GM19240 (cell line): Measurements from ENCODE around the gene OCSTAMP.
A peak's percentile ranks its signal among the peaks of the same experiment; 100 is the strongest.

Source experiments
- DNase-seq: peaks from one replicate; pipeline ENCODE4 v3.0.0; 2011; ENCODE audit warnings: low spot score; ENCODE audit not compliant: insufficient read length

Gene OCSTAMP

DNA sequence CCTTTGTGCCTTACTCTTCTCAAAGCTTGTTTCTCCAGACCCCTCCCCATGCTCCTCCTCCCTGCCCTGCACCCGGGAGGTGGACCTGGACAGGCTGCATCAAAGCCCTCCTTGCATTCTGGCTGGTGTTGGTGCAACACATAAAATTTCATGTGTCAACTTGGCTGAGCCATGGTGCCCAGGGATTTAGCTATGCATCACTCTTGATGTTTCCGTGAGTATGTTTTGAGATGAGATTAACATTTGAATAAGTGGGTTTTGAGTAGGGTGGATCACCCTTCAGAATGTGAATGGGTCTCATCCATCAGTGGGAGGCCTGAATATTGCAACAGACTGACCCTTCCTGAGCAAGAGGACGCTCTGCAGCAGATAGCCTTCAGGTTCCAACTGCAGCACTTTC is 4.4 kb upstream of the OCSTAMP start:
- no peak for DNase-seq

DNA sequence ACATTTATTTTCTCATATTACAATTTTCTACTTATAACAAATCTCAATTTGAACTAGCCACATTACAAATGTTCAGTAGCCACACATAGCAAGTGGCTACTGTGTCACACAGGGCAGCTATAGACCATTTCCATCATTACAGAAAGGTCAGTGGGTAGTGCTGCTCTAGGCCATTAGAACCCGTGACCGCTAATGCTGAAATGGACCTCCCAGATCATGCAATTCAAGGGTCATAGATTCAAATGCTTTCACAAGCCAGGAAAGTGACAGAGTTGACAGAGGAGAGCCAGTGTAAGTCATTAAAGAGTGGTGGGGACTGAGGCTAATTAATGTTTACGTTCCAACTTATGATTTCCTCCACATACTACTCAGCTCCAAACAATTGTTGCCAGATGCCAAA is 3.5 kb upstream of the OCSTAMP start:
- no peak for DNase-seq

DNA sequence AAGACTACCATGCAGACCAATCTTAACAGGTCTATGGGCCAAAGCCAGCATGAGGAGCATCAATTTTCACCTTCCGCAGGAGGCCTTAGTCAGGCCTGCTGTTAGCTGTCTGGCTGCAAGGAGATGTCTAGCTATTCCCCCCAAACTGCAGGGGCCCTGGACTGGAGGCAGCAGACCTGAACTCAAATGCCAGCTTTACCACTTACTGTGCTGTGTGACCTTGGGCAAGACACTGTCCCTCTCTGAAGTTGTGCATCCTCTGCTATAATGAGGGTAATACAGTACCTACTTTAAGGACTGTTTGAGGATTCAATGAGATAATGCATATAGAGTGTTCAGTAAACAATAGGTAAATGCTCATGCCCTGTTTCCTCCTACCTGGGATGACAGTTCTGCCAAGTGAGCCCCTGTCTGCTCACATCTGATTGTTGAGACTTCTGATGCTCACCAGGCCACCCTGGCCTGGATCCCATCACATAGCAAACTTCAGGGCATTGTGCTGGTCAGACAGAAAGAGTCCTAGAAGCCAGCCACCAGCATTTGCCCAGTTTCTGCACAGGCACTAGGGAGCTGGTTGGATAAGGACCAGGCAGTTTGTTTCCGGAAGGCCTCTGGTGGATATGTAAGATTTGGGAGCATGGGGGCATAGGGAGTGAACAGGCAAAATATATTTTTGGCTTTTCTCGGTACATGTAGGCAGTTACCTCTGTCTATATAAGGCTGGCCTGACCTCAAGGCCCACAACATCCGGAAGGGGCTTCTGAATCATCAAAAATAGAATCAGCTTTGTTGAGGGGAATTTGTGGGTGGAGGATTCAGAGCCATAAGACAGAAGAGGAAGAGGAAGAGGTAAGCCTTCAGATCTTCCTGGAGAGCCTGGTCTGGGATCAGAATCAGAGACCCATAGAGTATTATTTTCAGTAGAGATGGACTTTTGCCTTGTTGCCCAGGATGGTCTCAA is 2.3 kb upstream of the OCSTAMP start:
- DNase-seq, result peak; percentile 40

DNA sequence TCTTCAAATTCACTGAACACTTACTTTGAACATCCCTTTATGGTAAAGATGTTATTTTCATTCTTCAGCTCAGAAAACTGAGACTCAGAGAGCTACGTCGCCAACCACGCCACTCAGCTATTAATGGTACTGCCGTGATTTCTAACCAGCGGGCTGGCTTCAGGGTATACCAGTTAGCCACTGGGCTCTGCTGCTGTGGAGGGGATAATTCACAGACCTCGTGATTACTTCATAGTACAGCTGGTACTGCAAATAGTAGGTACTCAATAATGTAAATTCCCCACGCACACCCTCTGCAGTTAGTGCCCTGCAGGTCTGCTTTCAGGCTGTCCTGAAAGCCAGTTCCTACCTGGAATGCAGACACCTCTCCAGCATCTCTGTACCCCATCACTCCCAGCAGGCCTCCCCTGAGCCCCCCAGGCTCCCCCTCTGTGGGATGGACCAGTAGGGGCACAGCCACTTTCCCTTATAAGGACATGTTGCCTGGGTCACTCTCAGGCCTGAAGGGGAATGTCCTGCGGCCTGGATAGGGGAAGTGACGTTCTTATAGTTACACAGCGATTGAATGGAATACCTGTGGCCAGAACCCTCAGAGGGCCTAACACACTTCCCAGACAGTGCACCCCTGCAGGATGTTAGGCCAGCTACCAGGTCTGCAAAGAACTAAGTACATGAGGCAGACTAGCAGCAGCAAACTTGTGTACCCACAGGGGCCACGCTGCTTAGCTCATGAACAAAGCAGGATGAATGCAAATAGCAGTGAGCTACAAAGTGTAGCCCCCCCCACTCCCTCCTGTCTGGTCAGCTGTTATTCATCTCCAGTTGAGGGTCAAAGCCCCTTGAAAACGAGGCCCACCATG is 1.3 kb upstream of the OCSTAMP start:
- DNase-seq, result no peak

DNA sequence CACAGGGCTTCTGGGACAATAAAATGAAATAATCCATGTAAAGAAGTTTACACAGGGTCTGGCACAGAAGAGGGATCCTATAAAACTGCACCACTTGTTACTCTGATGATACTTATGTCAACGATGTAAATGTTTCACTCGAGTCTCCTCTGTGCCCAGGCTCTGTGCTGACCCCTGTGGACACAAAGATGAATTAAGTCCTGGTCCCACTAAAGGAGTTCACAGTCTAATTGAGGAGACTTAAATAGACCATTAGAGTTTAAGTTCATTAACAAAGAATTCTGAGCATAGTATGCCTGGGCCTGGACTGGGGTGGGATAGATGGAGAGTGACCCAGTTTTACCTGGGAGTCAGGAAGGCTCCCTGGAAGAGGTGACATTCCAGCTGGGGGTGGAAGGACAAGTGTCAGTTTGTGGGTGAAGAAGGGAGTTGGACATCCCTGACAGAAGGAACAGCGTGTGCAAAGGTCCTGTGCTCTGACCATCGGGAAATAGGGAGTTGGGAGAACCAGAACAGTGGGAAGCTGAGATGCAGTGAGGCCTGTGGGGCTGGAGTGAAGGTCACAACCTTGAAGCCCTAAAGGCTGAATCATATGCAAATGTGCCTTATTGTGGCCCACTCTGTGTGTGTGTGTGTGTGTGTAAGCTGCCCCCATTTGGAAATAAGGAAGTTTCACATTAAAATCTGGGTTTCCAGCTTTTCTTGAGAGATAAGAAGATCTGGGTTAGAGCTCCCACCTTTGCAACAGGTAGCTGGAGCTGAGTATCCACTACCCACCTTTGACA is 1.1 kb downstream of the OCSTAMP start:
- DNase-seq, result no peak

DNA sequence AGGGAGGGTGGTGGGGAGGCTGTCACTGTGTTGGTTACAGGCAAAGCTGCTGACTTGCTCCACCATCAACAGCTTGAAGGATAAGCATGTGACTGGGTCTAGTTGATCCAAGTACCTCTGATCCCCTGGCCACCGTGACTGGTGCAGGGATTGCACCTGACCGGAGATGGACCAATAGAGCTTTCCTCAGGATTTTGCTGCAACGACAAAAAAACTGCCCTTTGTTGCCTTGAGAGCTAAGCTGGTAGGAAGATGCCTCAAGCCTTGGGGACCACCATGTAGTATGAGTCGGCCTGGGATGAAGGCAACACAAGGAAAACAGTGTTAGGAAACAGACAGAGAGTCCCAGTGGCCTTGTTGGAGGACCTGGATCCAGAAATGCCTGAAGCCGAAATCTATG is 1.8 kb downstream of the OCSTAMP start:
- no peak for DNase-seq

DNA sequence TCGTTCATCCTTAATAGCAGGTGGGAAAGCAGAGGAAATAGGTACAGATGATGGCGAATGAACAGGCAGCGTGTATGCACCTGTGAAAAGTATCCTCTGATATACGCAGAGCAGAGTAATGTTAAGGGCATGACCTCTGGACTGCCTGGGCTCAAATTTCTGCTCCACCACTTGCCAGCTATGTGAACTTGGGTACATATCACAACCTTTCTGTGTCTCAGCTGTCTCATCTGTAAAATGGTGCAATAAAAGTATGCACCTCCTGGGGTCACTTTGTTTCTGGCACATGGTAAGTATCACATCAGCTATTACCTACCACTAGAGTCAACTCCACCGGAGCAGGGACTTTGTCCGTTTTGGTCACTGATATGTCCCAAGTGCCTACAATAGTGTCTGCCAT is 2.5 kb downstream of the OCSTAMP start:
- DNase-seq, result no peak

DNA sequence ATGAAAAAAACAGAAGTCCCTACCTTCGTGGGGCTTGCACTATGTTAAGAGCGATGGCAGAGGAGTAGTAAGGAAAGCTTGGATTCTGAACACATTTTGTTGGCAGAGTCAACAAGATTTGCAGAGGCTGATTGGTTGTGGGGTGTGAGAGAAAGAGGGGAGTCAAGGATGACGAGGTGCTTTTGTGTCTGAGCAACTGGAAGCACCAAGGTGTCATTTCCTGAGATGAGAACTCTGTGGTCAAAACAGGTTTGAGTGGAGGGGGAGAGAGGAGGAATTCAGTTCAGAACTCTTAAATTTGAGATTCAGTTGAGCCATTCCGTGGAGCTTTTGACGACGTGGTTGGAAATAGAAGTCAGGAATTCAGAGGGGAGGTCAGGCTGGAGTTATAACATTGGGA is 3.5 kb downstream of the OCSTAMP start:
- no peak for DNase-seq

DNA sequence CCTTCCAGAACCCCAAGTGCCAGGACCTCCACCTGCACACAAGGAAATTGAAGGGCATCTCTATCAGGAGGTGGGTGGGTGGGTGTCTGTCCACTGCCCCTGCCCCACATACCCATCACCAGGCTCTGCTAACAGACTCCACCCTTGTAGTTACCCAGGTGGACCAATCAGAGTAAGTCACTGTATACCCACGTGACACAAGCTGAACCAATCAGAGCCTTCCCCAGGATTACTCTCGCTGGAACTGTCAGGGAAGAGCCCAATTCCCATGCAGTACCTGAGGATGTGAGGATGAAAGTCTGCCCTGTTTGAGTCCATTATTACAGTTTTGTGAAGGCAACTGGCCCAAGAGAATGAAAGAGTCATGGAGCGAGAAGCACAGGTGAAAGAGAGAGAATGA is 4.2 kb downstream of the OCSTAMP start:
- no peak for DNase-seq

DNA sequence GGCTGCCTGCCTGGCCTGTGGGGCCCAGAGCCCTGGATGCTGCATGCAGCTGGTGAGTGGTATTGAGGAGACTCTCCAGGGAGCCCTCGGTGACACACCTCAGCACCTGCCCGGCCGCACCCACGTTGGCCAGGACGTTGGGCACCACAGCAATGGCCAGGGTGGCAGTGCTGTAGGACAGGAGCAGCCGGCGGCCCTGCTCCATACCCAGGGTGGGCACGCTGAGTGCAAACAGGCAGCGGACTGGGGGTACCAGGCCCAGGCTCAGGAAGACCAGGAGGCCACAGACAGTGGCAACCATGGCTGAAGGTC is 4.7 kb downstream of the OCSTAMP start:
- no peak for DNase-seq

DNA sequence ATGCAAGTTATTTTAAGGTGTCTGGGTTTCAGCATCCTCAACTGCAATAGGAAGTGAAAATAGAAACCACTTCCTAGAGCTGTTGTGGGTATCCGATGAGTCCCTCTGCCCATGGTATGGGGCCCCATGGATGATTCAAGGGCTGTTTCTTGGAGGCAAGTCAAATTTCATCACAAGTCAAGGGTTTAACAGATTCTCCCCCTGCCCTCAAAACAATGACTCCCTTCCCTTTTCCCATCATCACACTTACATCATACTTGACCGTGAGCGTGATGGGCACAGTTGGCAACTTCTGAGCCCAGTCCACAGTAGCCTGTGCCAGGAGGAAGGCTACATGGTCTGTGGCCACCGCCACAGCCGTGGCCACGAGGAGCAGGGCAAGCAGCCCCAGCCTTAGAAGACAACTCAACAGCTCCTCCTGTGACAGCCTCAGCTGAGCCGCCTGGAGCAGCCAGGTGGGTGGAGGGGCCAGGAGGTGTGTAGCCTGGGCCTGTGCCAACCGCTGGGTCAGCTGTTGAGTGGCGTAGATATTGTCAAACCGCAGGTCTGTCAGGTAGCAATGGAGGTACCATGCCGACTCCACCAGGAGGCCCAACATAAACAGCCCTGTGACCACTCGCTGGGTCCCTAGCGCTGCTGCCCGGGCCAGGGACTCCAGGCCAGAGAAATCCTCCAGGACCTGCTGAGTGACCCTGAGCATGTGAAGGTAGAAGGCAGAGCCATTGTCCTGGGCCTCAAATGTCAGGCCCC is 5.2 kb downstream of the OCSTAMP start:
- peak; percentile 31 for DNase-seq

DNA sequence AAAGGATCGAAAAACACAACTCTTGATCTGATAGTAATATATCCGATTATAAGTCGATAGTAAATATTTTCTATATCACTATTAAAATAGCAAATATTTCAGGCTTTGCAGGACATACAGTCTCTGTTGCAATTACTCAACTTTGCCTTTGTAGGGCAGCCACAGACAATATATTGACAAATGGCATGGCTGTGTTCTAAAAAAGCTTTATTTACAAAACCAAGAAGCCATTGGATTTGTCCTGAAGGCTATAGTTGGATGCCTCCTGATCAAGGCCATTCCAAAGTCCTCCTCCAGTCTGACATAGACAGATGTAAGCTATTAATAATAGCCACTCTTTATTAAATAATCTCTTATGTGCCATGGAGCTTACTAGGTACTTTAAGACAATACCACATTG is 5.9 kb downstream of the OCSTAMP start:
- DNase-seq, result no peak

DNA sequence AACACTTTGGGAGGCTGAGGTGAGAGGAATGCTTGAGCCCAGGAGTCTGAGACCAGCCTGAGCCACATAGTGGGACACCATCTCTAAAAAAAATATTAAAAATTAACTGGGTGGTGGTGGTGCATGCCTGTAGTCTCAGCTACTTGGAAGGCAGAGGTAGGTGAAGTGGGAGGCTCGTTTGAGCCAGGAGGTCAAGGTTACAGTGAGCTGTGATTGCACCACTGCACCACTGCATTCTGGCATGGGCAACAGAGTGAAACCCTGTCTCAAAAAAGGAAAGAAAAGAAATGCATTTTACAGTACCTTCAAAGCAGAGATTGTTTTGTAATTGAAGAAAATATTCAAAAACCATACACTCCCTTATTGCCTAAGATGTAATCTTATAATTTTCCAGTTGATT is 6.5 kb downstream of the OCSTAMP start:
- DNase-seq, result no peak

DNA sequence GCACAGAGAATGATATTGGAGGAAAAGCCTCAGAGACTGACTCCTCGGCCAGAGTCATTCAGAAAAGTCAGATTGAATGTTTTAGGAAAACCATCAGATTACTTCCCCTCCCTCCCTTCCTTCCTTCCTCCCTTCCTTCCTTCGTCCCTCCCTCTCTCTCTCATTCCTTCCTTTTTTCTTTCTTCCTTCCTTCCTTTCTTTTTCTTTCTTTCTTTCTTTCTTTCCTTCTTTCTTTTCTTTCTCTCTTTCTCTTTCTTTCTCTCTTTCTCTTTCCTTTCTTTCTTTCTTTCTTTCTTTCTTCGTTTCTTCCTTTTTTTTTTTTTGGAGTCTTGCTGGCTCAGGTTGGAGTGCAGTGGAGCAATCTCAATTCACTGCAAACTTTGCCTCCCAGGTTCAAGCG is 7.4 kb downstream of the OCSTAMP start:
- DNase-seq, result no peak

DNA sequence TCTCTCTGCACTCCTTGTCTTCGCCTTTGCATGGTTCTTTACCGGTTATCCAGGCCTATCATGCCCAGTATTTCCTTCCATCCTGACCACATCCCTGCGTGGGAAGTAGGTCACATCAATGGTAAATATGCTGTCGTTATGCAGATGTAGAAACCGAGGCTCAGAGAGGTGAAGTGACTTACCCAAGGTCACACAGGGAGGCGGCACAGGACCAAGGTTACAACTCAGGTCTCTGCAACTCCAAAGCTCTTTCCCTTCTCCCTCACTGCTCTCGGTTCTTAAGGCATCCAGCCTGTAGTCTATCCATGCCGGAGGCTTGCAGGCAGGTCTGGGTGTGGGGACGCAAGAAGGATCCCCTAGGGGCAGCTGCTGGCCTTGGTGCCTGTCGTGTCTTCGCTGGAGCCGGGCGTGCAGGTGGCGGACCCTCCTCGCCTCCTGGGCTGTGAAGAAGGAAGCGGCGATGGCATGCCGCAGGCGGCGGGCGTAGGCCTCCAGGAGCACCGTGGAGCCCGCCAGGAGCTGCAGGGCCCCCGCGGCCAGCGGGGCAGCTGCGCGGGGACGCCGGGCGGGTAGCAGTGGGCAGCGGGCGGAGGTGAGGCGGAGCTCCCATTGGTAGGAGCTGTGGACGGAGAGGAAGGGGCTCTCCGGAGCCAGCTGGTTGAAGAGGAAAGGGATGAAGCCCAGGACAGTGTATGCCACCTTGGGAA is 9.1 kb downstream of the OCSTAMP start:
- no peak for DNase-seq

DNA sequence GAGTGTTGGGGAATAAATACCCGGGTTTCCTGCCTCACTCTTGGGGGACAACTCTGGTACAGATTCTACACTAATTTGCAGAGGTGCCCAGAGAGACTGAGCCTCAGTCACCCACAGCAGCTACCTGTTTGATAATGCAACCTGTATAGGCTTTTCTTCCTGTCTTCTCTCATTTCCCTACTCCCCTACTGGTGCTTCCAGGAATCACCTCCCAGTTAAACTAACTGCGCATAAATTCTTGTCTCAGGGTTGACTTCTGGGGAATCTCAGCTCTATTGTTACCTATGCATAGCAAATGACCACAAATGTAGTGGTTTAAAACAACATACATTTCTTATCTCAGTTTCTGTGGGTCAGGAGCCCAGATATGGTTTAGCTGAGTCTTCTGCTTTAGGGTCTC is 11.3 kb downstream of the OCSTAMP start:
- no peak for DNase-seq

DNA sequence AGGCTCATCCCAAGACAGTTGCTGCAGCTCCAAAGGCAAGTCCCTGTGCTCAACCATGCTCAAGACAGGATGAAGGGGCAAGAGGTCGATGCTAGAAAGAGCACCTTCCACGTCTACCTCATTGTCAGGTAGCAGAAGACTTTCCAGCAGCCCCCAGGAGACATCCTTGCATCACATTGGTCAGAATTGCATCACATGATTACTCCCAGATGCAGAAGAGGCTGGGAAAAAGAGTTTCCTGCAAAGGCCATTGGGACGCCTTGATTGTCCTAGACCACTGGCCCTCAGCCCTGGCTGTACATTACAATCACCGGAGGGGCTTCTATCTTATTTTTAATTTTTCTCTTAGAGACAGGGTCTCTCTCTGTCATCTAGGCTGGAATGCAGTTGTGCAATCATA is 19.8 kb downstream of the OCSTAMP start:
- no peak for DNase-seq

DNA sequence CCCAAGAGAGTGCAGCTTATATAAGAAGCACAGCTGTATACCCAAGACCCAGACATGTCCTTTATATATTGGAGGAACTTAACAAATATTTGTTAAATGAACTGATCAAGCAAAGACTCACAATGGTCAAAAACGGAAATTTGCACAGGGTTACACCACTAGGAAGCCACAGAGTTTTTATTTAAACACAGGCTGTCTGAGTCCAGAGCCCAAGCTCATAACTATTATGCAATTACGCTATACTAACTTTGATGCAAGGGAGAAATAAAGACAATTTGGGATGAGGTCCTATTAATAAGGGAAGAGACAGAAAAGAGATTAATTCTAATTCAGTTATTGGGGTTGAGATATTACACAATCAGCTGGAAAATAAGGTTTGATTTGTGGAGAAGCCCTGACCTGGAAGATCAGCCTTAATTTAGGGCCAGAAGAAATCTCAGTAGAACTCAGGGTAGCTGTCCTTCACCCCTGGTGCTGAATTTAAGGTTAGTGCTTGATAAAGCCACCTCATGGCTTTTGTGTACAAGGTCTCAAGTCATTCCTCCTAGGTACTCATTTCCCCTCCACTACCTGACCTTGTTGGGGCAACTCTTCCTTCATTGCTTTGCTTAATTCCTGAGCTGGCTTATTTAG is 26.6 kb downstream of the OCSTAMP start:
- no peak for DNase-seq

DNA sequence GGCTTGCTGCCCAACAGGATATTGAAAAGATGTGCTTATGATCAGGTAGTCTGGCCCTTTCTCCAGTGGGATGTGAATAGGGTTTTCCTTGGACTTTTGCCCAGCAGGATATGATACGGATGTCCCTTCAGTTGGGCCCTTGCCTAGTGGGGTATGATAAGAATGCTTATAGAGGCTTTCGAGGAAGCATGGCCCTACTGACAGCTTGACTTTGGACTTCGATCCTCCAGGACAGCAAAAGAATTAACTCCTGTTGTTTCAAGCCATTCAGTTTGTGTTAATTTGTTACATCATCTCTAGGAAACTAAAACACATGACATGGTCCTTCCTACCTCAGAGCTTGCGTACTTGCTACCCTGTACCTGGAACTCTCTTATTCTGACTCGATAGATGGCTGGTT is 27.3 kb downstream of the OCSTAMP start:
- DNase-seq, result no peak

DNA sequence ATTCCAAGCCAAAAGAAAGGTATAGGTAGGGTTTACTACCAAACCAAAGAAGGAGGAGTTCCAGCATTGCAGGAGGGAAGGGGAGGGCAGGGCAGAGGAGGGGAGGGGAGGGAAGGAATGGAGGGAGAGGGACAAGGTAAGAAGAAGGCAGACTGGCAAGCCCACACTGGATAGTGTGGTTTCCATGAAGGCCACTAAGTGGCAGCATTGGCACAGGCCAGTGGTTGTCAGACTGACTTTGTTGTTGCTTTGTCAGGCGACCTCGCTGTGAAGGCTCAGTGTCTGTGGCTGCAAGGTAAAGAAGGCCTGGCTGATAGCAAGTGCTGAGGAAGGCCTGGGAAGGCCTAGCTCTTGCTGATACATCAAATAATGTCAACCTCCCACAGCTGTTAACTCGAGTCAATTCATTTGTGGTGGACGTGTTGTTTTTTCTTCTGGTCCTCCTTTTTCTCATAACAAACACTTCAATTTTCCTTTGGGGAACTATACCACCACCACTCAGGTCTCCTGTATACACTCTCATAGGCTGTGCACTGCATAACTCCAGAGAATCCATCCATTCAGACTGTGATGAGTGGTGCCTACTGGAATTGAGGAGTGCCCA is 29.4 kb downstream of the OCSTAMP start:
- DNase-seq, result peak; percentile 33
